Activated naive CD4-positive, alpha-beta T cell treated with anti-CD3 and anti-CD28 coated beads, Interleukin-2, amount 10 ng/mL, durations not matched to agents 7 days and 5 days (primary cell): ENCODE measurements around the gene PAPOLA.
"Not testable (repeated sequence)": the region's sequence is repeated elsewhere in the genome, so short reads cannot be mapped to it uniquely, and the experiment has no call there.

ENCODE experiments used
- CTCF ChIA-PET: fragments of 350-600 bp; sonication (Branson Sonifier 250); formaldehyde crosslinking; loops from one replicate; lab custom pipeline; 2021; ENCODE audit warnings: antibody characterized with exemption; lab: Charles Lee
- DNase-seq: peaks from one replicate; pipeline ENCODE4 v3.0.0-alpha.2; 2020
- H3K27ac Mint-ChIP-seq: one replicate; pipeline ENCODE4 v1.8.0; 2021; ENCODE audit warnings: mild to moderate bottlenecking, moderate library complexity, mixed read lengths
- H3K27me3 Mint-ChIP-seq: one replicate; pipeline ENCODE4 v1.8.0; 2021; ENCODE audit warnings: mild to moderate bottlenecking, mixed read lengths
- H3K36me3 Mint-ChIP-seq: one replicate; pipeline ENCODE4 v1.8.0; 2021; ENCODE audit warnings: mixed read lengths
- H3K4me1 Mint-ChIP-seq: one replicate; pipeline ENCODE4 v1.8.0; 2021; ENCODE audit warnings: mixed read lengths
- H3K4me3 Mint-ChIP-seq: one replicate; pipeline ENCODE4 v1.8.0; 2021; ENCODE audit warnings: mild to moderate bottlenecking, moderate library complexity, mixed read lengths
- H3K9me3 Mint-ChIP-seq: one replicate; pipeline ENCODE4 v1.8.0; 2021; ENCODE audit warnings: mixed read lengths

PAPOLA gene

DNA sequence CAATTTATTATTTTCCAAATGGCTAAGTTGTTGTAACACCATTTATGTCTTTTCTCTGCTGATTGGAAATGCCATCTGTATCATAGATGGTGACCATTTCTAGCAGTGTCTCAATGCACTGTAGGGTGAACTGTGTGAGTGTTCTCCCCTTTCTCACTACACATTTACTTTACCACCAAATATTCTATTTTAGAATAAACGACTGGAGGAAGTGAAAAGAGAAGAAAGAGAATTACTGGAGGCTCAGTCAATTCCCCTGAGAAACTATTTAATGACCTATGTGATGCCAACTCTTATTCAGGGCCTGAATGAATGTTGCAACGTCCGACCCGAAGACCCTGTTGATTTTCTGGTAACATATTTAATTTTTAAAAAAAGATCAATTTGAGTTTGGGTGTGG, 15.5 kb upstream of the PAPOLA start:
- Mint-ChIP-seq H3K4me3 (no peak overlapping the region), H3K4me1 (no peaks in the 10 kb centered on the region), H3K9me3 (no peaks in the 10 kb centered on the region), H3K27ac (no peak overlapping the region), H3K27me3 (peaks cover 30% of the 10 kb centered on the region), H3K36me3 (no peaks in the 10 kb centered on the region)
- CTCF ChIA-PET: no interaction called here
- no peak for DNase-seq

DNA sequence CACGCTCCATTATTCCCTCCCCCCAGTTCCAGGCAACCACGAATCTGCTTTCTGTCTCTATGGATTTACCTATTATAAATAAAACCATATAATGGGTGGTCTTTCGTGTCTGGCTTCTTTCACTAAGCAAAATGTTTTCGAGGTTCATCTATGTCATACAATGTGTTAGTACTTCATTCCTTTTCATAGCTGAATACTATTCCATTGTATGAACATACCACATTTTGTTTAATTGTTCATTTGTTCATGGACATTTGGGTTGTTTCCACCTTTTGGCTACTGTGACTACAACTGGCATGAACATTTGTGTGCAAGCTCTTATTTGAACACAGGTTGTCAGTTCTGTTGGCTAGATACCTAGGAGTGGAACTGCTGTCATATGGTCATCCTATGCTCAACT, 12.9 kb upstream of the PAPOLA start:
- Mint-ChIP-seq H3K4me1 (peaks cover 4% of the 10 kb centered on the region), H3K9me3 (no peaks in the 10 kb centered on the region), H3K36me3 (no peaks in the 10 kb centered on the region), H3K27me3 (peaks cover 20% of the 10 kb centered on the region), H3K27ac (no peak overlapping the region), H3K4me3 (no peak overlapping the region)
- DNase-seq: no peak
- CTCF ChIA-PET: no interaction called here

DNA sequence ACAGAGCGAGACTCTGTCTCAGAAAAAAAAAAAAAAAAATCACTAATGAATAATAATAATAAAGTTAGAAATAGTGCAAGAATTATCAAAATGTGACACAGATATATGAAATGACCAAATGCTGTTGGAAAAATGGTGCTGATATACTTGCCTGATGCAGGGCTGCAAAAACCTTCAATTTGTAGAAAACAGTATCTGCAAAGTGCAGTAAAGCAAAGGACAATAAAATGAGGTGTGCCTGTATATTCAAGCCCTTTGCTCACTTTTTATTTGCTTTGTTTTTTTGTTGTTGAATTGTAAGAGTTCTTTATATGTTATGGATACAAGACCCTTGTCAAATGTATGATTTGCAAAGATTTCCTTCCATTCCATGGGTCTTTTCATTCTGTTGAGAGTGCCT, 9.0 kb upstream of the PAPOLA start:
- no peak for DNase-seq
- CTCF ChIA-PET: no interaction called here
- H3K9me3 Mint-ChIP-seq: no peaks in the 10 kb centered on the region
- no peak overlapping the region for H3K27ac Mint-ChIP-seq
- peaks cover 24% of the 10 kb centered on the region for H3K27me3 Mint-ChIP-seq
- no peak overlapping the region for H3K4me3 Mint-ChIP-seq
- H3K4me1 Mint-ChIP-seq: peaks cover 10% of the 10 kb centered on the region
- no peaks in the 10 kb centered on the region for H3K36me3 Mint-ChIP-seq

DNA sequence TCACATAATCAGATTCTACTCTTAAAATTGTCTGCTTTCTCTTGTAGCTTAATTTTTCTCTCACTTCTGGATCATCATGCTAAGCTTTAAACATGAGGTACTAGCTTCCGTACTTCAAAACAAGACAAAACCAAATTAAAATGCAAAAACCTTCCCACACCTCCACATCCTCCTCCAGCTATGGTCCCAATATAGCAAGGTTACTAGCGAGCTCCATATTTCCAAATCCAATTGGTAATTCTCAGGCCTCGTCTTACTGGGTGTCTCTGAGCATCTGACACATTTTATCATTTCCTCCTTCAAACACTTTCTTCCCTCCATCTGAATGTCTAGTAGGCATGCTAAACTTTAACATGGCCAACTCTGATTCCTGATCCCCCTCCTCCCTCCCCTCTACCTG, 7.9 kb upstream of the PAPOLA start:
- peaks cover 26% of the 10 kb centered on the region for H3K27me3 Mint-ChIP-seq
- H3K9me3 Mint-ChIP-seq: no peaks in the 10 kb centered on the region
- DNase-seq: no peak
- no peaks in the 10 kb centered on the region for H3K36me3 Mint-ChIP-seq
- CTCF ChIA-PET: interaction anchor here (0.7 kb wide), 1 partner anchor 1133 kb away, joined by 3 read pairs; no protein-coding TSS in a partner anchor
- no peak overlapping the region for H3K27ac Mint-ChIP-seq
- no peak overlapping the region for H3K4me3 Mint-ChIP-seq
- peaks cover 10% of the 10 kb centered on the region for H3K4me1 Mint-ChIP-seq

DNA sequence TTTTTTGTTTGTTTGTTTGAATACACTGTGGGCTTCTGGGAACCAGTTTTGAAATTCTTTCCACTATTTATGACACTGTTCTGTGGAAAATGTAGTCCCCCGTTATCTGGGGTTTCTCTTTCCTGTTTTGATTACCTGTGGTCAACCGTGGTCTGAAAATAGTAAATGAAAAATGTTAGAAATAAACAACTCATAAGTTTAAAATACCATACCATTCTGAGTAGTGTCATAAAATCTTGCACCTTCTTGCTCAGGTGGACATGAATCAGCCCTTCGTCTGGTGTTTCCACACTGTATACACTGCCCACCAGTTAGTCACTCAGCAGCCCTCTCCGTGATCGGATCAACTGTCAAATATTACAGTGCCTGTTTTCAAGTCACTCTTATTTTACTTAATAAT, 5.1 kb upstream of the PAPOLA start:
- Mint-ChIP-seq H3K9me3 (no peaks in the 10 kb centered on the region), H3K27ac (no peak overlapping the region), H3K4me1 (peaks cover 23% of the 10 kb centered on the region), H3K27me3 (peaks cover 24% of the 10 kb centered on the region), H3K4me3 (no peak overlapping the region), H3K36me3 (peaks cover under 1% of the 10 kb centered on the region)
- no peak for DNase-seq
- CTCF ChIA-PET: no interaction called here

DNA sequence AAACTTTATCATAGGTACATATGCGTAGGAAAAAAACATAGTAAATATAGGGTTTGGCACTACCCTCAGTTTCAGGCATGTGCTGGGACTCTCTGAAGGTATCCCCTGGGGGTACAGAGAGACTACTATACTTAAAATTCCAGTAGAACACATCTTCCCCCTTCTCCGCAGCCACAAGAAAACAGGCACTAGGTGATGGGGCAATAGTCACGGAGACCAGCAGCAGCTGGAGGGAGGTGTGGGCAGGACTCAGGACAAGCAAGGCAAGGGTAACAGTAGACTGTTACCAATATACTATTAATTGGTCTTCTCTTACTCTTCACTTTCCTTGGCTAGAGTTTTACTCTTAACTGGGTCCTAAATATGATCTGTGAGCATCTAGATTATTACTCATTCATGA, 4.6 kb upstream of the PAPOLA start:
- Mint-ChIP-seq H3K4me1 (peaks cover 23% of the 10 kb centered on the region), H3K27ac (no peak overlapping the region), H3K36me3 (peaks cover 2% of the 10 kb centered on the region), H3K4me3 (no peak overlapping the region), H3K27me3 (peaks cover 24% of the 10 kb centered on the region), H3K9me3 (no peaks in the 10 kb centered on the region)
- CTCF ChIA-PET: no interaction called here
- no peak for DNase-seq

DNA sequence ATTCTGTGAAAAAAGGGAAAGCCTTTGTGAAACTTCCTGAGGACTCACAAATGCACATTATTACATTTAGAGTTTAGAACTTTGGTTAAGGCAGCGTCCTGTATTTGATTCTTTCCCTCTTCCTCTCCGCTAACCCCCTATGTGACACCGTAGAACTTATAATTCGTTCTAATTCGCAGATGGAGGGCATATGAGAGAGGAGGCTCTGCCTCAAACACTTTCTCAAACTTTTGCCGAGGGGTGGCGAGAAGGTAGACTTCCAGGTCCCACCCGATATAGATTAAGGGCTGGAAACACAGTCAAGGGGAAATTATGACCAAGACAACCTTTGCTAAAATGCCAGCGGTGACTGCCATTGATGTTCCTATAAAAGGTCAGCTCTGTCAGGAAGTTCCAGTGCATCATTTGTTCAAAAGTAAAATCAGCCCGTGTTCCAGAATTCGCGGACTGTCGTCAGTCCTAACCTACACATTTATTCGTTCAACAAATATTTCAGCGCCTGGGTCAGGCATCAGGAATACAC, 904 bp upstream of the PAPOLA start:
- Mint-ChIP-seq H3K9me3 (no peaks in the 10 kb centered on the region), H3K4me3 (peak overlapping the region; percentile 87), H3K4me1 (peaks cover 48% of the 10 kb centered on the region), H3K36me3 (peaks cover 29% of the 10 kb centered on the region), H3K27me3 (peaks cover 10% of the 10 kb centered on the region), H3K27ac (peak overlapping the region; percentile 95)
- DNase-seq: no peak
- CTCF ChIA-PET: no interaction called here

DNA sequence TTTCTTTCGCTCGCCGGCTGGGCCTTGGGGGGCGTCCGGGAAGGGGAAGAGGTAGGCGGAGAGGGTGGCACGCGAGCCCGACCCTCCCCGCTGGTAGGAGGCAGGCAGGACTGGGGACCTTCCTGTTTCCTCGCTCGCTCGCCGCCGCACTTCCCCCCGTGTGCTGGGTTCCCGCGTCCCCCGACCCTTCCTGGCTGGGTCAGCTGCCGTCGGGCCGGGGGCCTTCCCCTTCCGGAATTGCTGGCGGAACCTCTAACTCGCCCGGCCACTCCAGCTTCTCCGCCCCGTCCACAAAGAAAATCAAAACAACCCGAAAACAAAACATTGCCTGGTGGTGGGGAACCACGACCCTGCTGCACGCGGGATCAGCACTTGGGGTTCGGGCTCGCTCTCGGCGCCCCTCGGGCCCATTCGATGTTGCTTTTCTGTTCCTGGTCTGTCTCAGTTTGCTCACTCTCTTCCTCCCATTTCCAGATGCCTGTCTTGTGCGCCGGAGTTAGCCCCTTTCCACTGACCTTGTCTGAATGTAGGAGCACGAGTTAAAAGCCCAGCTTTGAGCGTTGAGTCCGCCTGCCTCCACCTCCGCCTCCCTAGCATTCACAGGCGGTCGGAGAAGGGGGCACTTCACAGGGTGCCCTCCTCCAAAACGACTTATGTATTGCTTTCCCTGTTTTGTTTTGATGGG, 581 bp downstream of the PAPOLA start:
- H3K9me3 Mint-ChIP-seq: no peaks in the 10 kb centered on the region
- H3K36me3 Mint-ChIP-seq: peaks cover 29% of the 10 kb centered on the region
- peak; percentile 70 for DNase-seq
- H3K4me1 Mint-ChIP-seq: peaks cover 46% of the 10 kb centered on the region
- CTCF ChIA-PET: no interaction called here
- H3K4me3 Mint-ChIP-seq: peak overlapping the region; percentile 87
- H3K27ac Mint-ChIP-seq: peak overlapping the region; percentile 95
- peaks cover 10% of the 10 kb centered on the region for H3K27me3 Mint-ChIP-seq

DNA sequence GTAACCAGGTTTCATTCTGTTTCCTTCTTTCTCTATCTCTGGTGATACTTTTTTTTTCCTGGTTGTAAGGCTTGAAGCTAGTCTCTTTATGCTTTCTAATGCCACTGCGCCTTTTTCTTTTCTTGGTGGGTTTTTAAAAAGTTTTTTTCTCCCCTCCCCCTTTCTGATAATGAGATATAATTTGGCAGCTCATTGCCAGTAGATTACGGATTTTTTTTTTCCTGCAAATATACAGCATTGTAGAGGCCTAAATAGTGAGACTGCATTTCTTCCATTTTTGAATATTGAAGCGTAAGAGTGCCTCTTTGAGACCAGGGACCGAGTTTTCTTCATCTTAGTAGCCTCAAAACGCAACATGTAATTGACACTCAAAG, 1.1 kb downstream of the PAPOLA start:
- Mint-ChIP-seq H3K4me3 (peak overlapping the region; percentile 87), H3K4me1 (peaks cover 51% of the 10 kb centered on the region), H3K27me3 (peaks cover 5% of the 10 kb centered on the region), H3K36me3 (peaks cover 29% of the 10 kb centered on the region), H3K9me3 (no peaks in the 10 kb centered on the region), H3K27ac (peak overlapping the region; percentile 95)
- no peak for DNase-seq
- CTCF ChIA-PET: no interaction called here

DNA sequence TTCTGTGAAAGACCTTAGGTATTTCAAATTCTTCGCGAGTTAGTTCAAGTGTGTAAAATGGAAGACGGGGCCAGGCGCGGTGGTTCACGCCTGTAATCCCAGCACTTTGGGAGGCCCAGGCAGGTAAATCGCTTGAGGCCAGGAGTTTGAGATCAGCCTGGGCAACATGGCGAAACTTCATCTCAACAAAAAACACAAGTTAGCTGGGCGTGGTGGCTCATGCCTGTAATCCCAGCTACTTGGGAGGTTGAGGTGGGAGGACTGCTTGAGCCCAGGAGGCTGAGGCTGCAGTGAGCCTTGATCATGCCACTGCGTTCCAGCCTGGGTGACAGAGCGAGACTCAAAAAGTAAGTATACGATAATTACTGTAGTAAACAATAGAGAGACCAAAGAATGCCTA, 2.2 kb downstream of the PAPOLA start:
- Mint-ChIP-seq H3K36me3 (peaks cover 29% of the 10 kb centered on the region), H3K4me3 (peak overlapping the region; percentile 87), H3K4me1 (peaks cover 57% of the 10 kb centered on the region), H3K27ac (peak overlapping the region; percentile 66)
- H3K27me3 Mint-ChIP-seq, DNase-seq, H3K9me3 Mint-ChIP-seq, CTCF ChIA-PET: not testable (repeated sequence)

DNA sequence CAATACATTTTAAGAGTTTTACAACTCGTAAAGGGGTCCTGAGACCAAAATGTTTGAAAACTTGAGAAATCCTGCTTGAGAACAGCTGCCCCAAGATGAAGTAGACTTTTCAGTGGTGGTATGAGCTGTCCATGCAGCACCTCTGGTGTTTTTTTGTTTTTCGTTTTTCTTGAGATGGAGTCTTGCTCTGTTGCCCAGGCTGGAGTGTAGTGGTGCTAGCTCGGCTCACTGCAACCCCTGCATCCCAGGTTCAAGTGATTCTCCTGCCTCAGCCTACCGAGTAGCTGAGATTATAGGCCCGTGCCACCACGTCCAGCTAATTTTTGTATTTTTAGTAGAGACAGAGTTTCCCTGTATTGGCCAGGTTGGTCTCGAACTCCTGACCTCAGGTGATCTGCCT, 5.5 kb downstream of the PAPOLA start:
- H3K27me3 Mint-ChIP-seq: no peaks in the 10 kb centered on the region
- H3K27ac Mint-ChIP-seq: no peak overlapping the region
- CTCF ChIA-PET: no interaction called here
- H3K4me3 Mint-ChIP-seq: no peak overlapping the region
- peaks cover 27% of the 10 kb centered on the region for H3K36me3 Mint-ChIP-seq
- no peaks in the 10 kb centered on the region for H3K9me3 Mint-ChIP-seq
- no peak for DNase-seq
- H3K4me1 Mint-ChIP-seq: peaks cover 64% of the 10 kb centered on the region

DNA sequence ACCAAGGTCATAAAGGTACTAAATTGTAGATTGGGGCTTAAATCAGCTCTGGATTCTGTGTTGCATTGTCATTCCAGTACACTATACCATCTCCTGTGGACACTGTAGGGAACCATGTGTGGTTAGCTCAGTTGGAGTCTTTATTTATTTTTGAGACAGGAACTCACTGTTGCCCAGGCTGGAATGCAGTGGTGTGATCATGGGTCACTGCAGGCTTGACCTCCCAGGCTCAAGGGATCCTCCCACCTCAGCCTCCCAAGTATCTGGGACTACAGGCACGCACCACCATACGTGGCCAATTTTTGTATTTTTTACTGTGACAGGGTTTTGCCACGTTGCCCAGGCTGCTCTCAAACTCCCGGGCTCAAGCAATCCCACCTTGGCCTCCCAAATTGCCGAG, 6.7 kb downstream of the PAPOLA start:
- CTCF ChIA-PET: no interaction called here
- no peak overlapping the region for H3K4me3 Mint-ChIP-seq
- DNase-seq: no peak

DNA sequence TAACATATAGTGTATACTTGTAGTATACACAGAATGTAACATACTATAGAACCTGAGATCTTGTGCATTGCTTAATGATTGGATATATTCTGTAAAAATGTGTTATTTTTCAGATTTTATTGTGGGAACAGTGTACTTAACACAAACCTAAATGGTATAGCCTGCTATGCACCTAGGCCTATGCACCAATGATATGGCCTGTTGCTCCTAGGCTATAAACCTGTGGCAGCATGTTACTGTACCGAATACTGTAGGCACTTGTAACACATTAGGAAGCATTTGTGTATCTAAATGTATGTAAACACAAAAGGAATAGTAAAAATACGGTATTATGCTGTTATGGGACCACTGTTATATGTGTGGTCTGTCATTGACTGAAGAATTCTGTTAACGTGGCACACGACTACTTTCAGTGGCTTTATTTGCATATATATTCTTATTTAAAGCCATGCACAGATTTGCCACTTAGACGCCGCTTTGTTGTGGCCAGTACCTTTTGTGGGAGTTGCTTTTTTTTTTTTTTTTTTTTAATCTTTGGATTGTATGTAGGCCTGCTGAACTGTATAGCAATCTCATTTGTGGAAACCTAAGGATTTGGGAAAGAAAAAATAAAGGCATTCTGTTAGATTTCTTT, 7.4 kb downstream of the PAPOLA start:
- Mint-ChIP-seq H3K36me3 (peaks cover 11% of the 10 kb centered on the region), H3K4me3 (no peak overlapping the region), H3K9me3 (no peaks in the 10 kb centered on the region), H3K27ac (no peak overlapping the region), H3K4me1 (peaks cover 59% of the 10 kb centered on the region), H3K27me3 (no peaks in the 10 kb centered on the region)
- DNase-seq: no peak
- CTCF ChIA-PET: no interaction called here

More for the DNA sequence above, 6.7 kb downstream of the PAPOLA start:
- no peak overlapping the region for H3K27ac Mint-ChIP-seq
- H3K36me3 Mint-ChIP-seq: peaks cover 17% of the 10 kb centered on the region
- H3K4me1 Mint-ChIP-seq: peaks cover 60% of the 10 kb centered on the region
- no peaks in the 10 kb centered on the region for H3K9me3 Mint-ChIP-seq
- no peaks in the 10 kb centered on the region for H3K27me3 Mint-ChIP-seq

DNA sequence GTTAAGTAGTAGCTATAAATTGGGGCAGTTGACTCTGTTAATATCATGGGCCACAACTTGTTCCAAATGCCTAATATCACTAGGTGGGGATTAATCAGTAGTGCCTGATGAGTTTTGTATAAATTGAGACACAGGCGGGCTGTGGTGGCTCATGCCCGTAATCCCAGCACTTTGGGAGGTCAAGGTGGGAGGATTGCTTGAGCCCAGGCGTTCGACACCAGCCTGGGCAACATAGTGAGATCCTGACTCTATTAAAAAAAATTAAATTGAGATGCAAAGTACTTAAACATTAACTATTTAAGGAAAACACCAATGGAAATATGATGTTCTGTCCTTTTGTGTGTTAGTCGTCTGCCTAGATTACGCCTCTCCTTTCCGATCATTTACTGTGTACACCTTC, 9.0 kb downstream of the PAPOLA start:
- no peak for DNase-seq
- Mint-ChIP-seq H3K27ac (no peak overlapping the region), H3K4me3 (no peak overlapping the region), H3K4me1 (peaks cover 51% of the 10 kb centered on the region), H3K36me3 (peaks cover 1% of the 10 kb centered on the region), H3K9me3 (no peaks in the 10 kb centered on the region), H3K27me3 (no peaks in the 10 kb centered on the region)
- CTCF ChIA-PET: no interaction called here

DNA sequence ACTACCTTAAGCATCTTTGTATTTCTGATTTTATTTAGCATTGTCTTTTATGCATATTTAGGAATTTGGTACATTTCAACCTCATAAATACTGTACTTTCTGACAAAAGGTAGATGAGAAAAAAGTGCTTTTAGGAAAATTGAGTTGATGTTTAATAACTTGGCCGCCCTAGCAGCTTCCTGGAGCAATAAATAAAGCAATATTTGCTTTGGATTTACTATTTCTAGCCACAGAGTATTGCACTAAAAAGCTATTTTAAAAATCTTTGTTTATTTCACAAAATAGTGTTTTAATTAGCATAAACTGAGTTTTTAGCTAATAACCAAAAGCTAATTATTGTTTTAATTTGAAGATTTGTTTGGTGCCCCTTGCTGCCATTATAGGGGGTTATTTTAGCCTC, 9.5 kb downstream of the PAPOLA start:
- Mint-ChIP-seq H3K4me1 (peaks cover 51% of the 10 kb centered on the region), H3K4me3 (no peak overlapping the region), H3K27me3 (no peaks in the 10 kb centered on the region), H3K36me3 (no peaks in the 10 kb centered on the region), H3K9me3 (no peaks in the 10 kb centered on the region), H3K27ac (no peak overlapping the region)
- CTCF ChIA-PET: no interaction called here
- DNase-seq: no peak
